ENCODE data around the gene C17orf78. TPM values are rescaled to one million over a fixed set of nuclear protein-coding genes. Genes with fewer than 3 reads are reported as not detected.
"Not testable (repeated sequence)": the region's sequence is repeated elsewhere in the genome, so short reads cannot be mapped to it uniquely, and the experiment has no call there.

The C17orf78 gene
- total RNA-seq, 2 experiments from 2014 or later, result not detected

- no peaks in the 10 kb centered on the region for H3K27me3 Mint-ChIP-seq
- peaks cover 46% of the 10 kb centered on the region for H3K4me1 Mint-ChIP-seq
- peaks cover 45% of the 10 kb centered on the region for H3K36me3 Mint-ChIP-seq (ENCODE audit: low read depth)
- ATAC-seq (peak; percentile 93), DNase-seq (peak; percentile 88)
- no peaks in the 10 kb centered on the region for H3K9me3 Mint-ChIP-seq (ENCODE audit: low read depth)
- ChIA-PET CTCF (interaction anchor here (0.6 to 1.9 kb wide), 4 partner anchors 12 to 34 kb away, joined by 3 to 5 read pairs (median 3); no protein-coding TSS in a partner anchor), POLR2A (interaction anchor here (0.6 to 1.1 kb wide), 3 partner anchors 15 to 84 kb away, joined by 3 read pairs; no protein-coding TSS in a partner anchor)
- H3K4me3 Mint-ChIP-seq, result peak within 1 kb of the TSS; percentile 99
- intact Hi-C loops (cut with DNase I, micrococcal nuclease), result loop anchor here (1.0 to 5.0 kb wide), 10 partner anchors 23 to 1295 kb away; partner anchors contain the start of genes SYNRG (in 2 of the 2), AATF (in 1 of the 2), DUSP14 (in 1 of the 2) and GGNBP2 (in 1 of the 2)
- peak within 1 kb of the TSS; percentile 98 for H3K27ac Mint-ChIP-seq
Measured at GRCh38 chr17:37406635-37407461, 31.1 kb downstream of the C17orf78 start, which contains the start of the genes ACACA and TADA2A. Gene ACACA, minus strand, starts transcription at chr17:37406836. Its CDS starts 537 bp downstream, at chr17:37406299. Gene TADA2A, plus strand, starts transcription at chr17:37406886. Its CDS starts 4,480 bp downstream, at chr17:37411366.

GRCh38 chr17:37408145-37408479 is 32.3 kb downstream of the C17orf78 start:
- peak overlapping the region; percentile 99 for H3K4me3 Mint-ChIP-seq

GRCh38 chr17:37410357-37410756 is 34.6 kb downstream of the C17orf78 start:
- Mint-ChIP-seq H3K4me1 (peaks cover 21% of the 10 kb centered on the region), H3K9me3 (ENCODE audit: low read depth) (no peaks in the 10 kb centered on the region), H3K4me3 (no peak overlapping the region), H3K27ac (no peak overlapping the region), H3K27me3 (no peaks in the 10 kb centered on the region), H3K36me3 (ENCODE audit: low read depth) (peaks cover 59% of the 10 kb centered on the region)
- CTCF ChIA-PET, result interaction anchor here (0.6 to 1.6 kb wide), 4 partner anchors 18 to 52 kb away, joined by 3 read pairs; no protein-coding TSS in a partner anchor
- POLR2A ChIA-PET, result interaction anchor here (0.7 kb wide), 1 partner anchor 11 kb away, joined by 3 read pairs; no protein-coding TSS in a partner anchor
- no peak for DNase-seq
- ATAC-seq, result no peak
- intact Hi-C loops (cut with DNase I, micrococcal nuclease), result no loop called here

More at GRCh38 chr17:37408145-37408479, 32.3 kb downstream of the C17orf78 start:
- not testable (repeated sequence) for DNase-seq; H3K9me3 Mint-ChIP-seq (ENCODE audit: low read depth); H3K27me3 Mint-ChIP-seq; ATAC-seq
- peaks cover 53% of the 10 kb centered on the region for H3K36me3 Mint-ChIP-seq (ENCODE audit: low read depth)
- POLR2A ChIA-PET, result interaction anchor here (1.2 kb wide), 1 partner anchor 49 kb away, joined by 4 read pairs; no protein-coding TSS in a partner anchor
- CTCF ChIA-PET, result interaction anchor here (0.6 to 1.9 kb wide), 3 partner anchors 35 to 265 kb away, joined by 3 to 5 read pairs (median 3); no protein-coding TSS in a partner anchor
- intact Hi-C loops (cut with DNase I, micrococcal nuclease), result loop anchor here (5.0 kb wide), 2 partner anchors 199 to 1294 kb away; partner anchors contain the start of gene SYNRG (in 1 of the 2)
- H3K4me1 Mint-ChIP-seq, result peaks cover 36% of the 10 kb centered on the region
- H3K27ac Mint-ChIP-seq, result peak overlapping the region; percentile 89

GRCh38 chr17:37413875-37414519 is 38.2 kb downstream of the C17orf78 start:
- Mint-ChIP-seq H3K4me3 (no peak overlapping the region), H3K4me1 (peaks cover 11% of the 10 kb centered on the region), H3K27me3 (no peaks in the 10 kb centered on the region), H3K9me3 (ENCODE audit: low read depth) (no peaks in the 10 kb centered on the region), H3K27ac (no peak overlapping the region), H3K36me3 (ENCODE audit: low read depth) (peaks cover 56% of the 10 kb centered on the region)
- POLR2A ChIA-PET, result interaction anchor here (0.7 kb wide), 1 partner anchor 214 kb away, joined by 3 read pairs; no protein-coding TSS in a partner anchor
- ATAC-seq, result no peak
- CTCF ChIA-PET, result interaction anchor here (0.6 to 1.6 kb wide), 5 partner anchors 12 to 229 kb away, joined by 3 to 4 read pairs (median 3); partner anchors contain the start of gene DDX52
- DNase-seq, result no peak
- intact Hi-C loops (cut with DNase I, micrococcal nuclease), result no loop called here

GRCh38 chr17:37417852-37418251 is 42.1 kb downstream of the C17orf78 start:
- ChIA-PET CTCF (no interaction called here), POLR2A (no interaction called here)
- DNase-seq (no peak), ATAC-seq (peak; percentile 51)
- intact Hi-C loops (cut with DNase I, micrococcal nuclease), result no loop called here
- Mint-ChIP-seq H3K4me3 (no peak overlapping the region), H3K27ac (no peak overlapping the region), H3K27me3 (no peaks in the 10 kb centered on the region), H3K4me1 (peaks cover 7% of the 10 kb centered on the region), H3K9me3 (ENCODE audit: low read depth) (no peaks in the 10 kb centered on the region), H3K36me3 (ENCODE audit: low read depth) (peaks cover 37% of the 10 kb centered on the region)

DNA sequence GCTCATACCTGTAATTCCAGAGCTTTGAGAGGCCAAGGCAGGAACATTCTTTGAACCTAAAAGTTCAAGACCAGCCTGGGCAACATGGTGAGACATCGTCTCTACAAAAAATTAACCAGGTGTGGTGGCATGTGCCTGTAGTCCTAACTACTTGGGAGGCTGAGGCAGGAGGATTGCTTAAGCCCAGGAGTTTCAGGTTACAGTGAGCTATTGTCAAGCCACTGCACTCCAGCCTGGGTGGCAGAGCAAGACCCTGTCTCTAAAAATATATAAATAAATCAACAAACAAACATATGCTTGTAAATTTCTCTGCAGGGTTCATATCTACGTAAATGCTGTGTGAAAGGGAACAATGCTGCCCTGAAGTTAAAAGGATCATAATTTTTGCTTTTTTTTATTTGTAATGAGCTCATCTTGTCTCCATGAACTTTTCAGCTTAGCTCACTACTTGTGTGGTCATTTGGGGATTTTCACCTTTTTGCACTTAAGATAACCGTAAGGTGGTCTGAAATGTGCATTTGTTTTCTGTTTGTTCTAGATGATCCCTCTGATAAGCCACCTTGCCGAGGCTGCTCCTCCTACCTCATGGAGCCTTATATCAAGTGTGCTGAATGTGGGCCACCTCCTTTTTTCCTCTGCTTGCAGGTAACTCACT is 47.3 kb downstream of the C17orf78 start:
- ChIA-PET CTCF (interaction anchor here (0.6 to 1.1 kb wide), 3 partner anchors 16 to 392 kb away, joined by 3 read pairs; no protein-coding TSS in a partner anchor), POLR2A (interaction anchor here (0.6 kb wide), 1 partner anchor 16 kb away, joined by 3 read pairs; no protein-coding TSS in a partner anchor)
- Mint-ChIP-seq H3K4me3 (no peak overlapping the region), H3K9me3 (ENCODE audit: low read depth) (no peaks in the 10 kb centered on the region), H3K27me3 (no peaks in the 10 kb centered on the region), H3K36me3 (ENCODE audit: low read depth) (peaks cover 32% of the 10 kb centered on the region), H3K4me1 (no peaks in the 10 kb centered on the region), H3K27ac (peak overlapping the region; percentile 37)
- intact Hi-C loops (cut with DNase I, micrococcal nuclease), result no loop called here
- DNase-seq (no peak), ATAC-seq (no peak)

GRCh38 chr17:37425268-37425667 is 49.5 kb downstream of the C17orf78 start:
- H3K27me3 Mint-ChIP-seq, result no peaks in the 10 kb centered on the region
- peaks cover 39% of the 10 kb centered on the region for H3K36me3 Mint-ChIP-seq (ENCODE audit: low read depth)
- no peaks in the 10 kb centered on the region for H3K9me3 Mint-ChIP-seq (ENCODE audit: low read depth)
- ChIA-PET CTCF (interaction anchor here (1.7 kb wide), 1 partner anchor 12 kb away, joined by 4 read pairs; no protein-coding TSS in a partner anchor), POLR2A (no interaction called here)
- intact Hi-C loops (cut with DNase I, micrococcal nuclease), result no loop called here
- H3K27ac Mint-ChIP-seq, result no peak overlapping the region
- ATAC-seq, result no peak
- H3K4me3 Mint-ChIP-seq, result no peak overlapping the region
- H3K4me1 Mint-ChIP-seq, result peaks cover 12% of the 10 kb centered on the region
- no peak for DNase-seq

DNA sequence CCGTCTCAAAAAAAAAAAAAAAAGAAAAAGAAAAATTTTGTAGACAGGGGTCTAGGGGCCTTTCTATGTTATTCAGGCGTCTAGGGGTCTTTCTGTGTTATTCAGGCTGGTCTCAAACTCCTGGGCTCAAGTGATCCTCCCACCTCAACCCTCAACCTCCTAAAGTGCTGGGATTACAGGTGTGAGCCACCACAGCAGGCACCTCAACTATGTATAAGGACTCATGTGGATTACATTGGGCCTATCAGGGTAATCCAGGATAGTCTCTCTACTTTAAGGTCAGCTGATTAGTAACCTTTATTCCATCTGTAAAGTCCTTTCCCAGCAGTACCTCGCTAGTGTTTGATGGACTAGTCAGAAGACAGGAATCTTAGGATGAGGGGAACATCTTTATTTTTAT is 53.3 kb downstream of the C17orf78 start:
- peaks cover 27% of the 10 kb centered on the region for H3K4me1 Mint-ChIP-seq
- no peak for DNase-seq
- peaks cover 54% of the 10 kb centered on the region for H3K36me3 Mint-ChIP-seq (ENCODE audit: low read depth)
- H3K27ac Mint-ChIP-seq, result peak overlapping the region; percentile 60
- CTCF ChIA-PET, result interaction anchor here (0.6 kb wide), 1 partner anchor 13 kb away, joined by 4 read pairs; no protein-coding TSS in a partner anchor
- H3K27me3 Mint-ChIP-seq, result no peaks in the 10 kb centered on the region
- POLR2A ChIA-PET, result interaction anchor here (0.7 kb wide), 1 partner anchor 112 kb away, joined by 7 read pairs; no protein-coding TSS in a partner anchor
- intact Hi-C loops (cut with DNase I, micrococcal nuclease), result no loop called here
- H3K9me3 Mint-ChIP-seq (ENCODE audit: low read depth), result no peaks in the 10 kb centered on the region
- no peak for ATAC-seq
- H3K4me3 Mint-ChIP-seq, result no peak overlapping the region

GRCh38 chr17:37429453-37429852 is 53.7 kb downstream of the C17orf78 start:
- H3K27me3 Mint-ChIP-seq, result no peaks in the 10 kb centered on the region
- ATAC-seq (no peak), DNase-seq (no peak)
- no peaks in the 10 kb centered on the region for H3K9me3 Mint-ChIP-seq (ENCODE audit: low read depth)
- H3K4me1 Mint-ChIP-seq, result peaks cover 27% of the 10 kb centered on the region
- ChIA-PET POLR2A (interaction anchor here (0.7 kb wide), 1 partner anchor 52 kb away, joined by 3 read pairs; no protein-coding TSS in a partner anchor), CTCF (interaction anchor here (0.9 to 1.2 kb wide), 7 partner anchors 8 to 56 kb away, joined by 3 to 7 read pairs (median 3); no protein-coding TSS in a partner anchor)
- H3K36me3 Mint-ChIP-seq (ENCODE audit: low read depth), result peaks cover 57% of the 10 kb centered on the region
- intact Hi-C loops (cut with DNase I, micrococcal nuclease), result no loop called here
- H3K4me3 Mint-ChIP-seq, result no peak overlapping the region
- peak overlapping the region; percentile 91 for H3K27ac Mint-ChIP-seq

DNA sequence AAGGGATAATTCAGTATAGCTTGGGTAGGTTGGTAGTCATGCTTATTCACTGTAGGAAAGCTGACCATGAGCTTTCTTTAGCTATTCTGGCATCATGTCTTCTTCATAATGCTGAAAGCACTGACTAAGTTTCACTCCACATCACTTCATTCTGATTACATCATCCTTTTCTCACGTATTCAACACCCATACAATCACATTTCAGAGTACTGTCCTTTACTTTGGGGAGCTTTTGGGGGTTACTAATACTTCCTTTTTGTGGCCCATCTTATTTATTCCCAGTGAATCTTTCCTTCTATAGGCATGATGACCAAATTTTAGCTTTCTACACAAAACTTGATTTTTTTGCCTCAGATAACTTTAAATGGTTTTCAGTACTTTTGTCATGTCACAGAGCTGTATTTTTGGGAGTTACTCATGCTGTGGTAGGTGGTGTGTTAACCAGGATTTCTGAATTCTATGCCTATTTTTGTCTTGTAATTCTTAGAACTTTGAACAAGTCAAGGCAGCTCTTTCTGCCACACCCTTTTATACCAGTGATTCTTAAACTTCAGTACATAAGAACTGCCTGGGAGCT is 54.4 kb downstream of the C17orf78 start:
- peak overlapping the region; percentile 91 for H3K27ac Mint-ChIP-seq
- CTCF ChIA-PET, result interaction anchor here (0.8 to 1.2 kb wide), 9 partner anchors 9 to 107 kb away, joined by 3 to 7 read pairs (median 3); no protein-coding TSS in a partner anchor
- DNase-seq (no peak), ATAC-seq (peak; percentile 89)
- intact Hi-C loops (cut with DNase I, micrococcal nuclease), result loop anchor here in 1 of 2 experiments (1.0 kb wide), 2 partner anchors 23 to 58 kb away; no protein-coding TSS in a partner anchor
- peaks cover 55% of the 10 kb centered on the region for H3K36me3 Mint-ChIP-seq (ENCODE audit: low read depth)
- peak overlapping the region; percentile 24 for H3K4me3 Mint-ChIP-seq
- H3K9me3 Mint-ChIP-seq (ENCODE audit: low read depth), result no peaks in the 10 kb centered on the region
- H3K4me1 Mint-ChIP-seq, result peaks cover 27% of the 10 kb centered on the region
- H3K27me3 Mint-ChIP-seq, result no peaks in the 10 kb centered on the region
- POLR2A ChIA-PET, result interaction anchor here (0.7 to 1.0 kb wide), 2 partner anchors 53 to 179 kb away, joined by 3 to 5 read pairs; partner anchors contain the start of gene SYNRG

Data from activated CD4-positive, alpha-beta T cell treated with anti-CD3 and anti-CD28 coated beads for 36 hours (primary cell).